Gastroesophageal sphincter (tissue), 4 donors: ENCODE data around the gene MMP7. TPM values are rescaled to one million over a fixed set of nuclear protein-coding genes. Genes with fewer than 3 reads are reported as not detected.

Source experiments
- ATAC-seq: fragments of 150-250 bp; one replicate; pipeline ENCODE4 v1.9.1; 2016; ENCODE audit warnings: mild to moderate bottlenecking, moderate library complexity
- H3K27ac ChIP-seq, 4 donors: fragments of 200-600 bp; sonication (generic) in 3 of 4; 1 replicate in 3 of 4; 2 replicates in 1 of 4; pipeline ENCODE4 v1.5.1; 2016 to 2019
- H3K27me3 ChIP-seq: fragments of 200-600 bp; sonication (generic); one replicate; pipeline ENCODE4 v1.5.1; 2019
- H3K36me3 ChIP-seq, 2 donors: fragments of 200-600 bp; sonication (generic); one replicate each; pipeline ENCODE4 v1.5.1; 2019; ENCODE audit warnings: control low read depth in 1 of 2
- H3K4me1 ChIP-seq, 3 donors: fragments of 200-600 bp; sonication (generic); 1 replicate in 2 of 3; 2 replicates in 1 of 3; pipeline ENCODE4 v1.5.1; 2016 to 2019; ENCODE audit warnings: control low read depth in 2 of 3
- H3K4me3 ChIP-seq, 2 donors: fragments of 200-600 bp; sonication (generic); one replicate each; pipeline ENCODE4 v1.5.1; 2019; ENCODE audit warnings: mild to moderate bottlenecking in 1 of 2, moderate library complexity in 1 of 2
- H3K9me3 ChIP-seq, 3 donors: fragments of 200-600 bp; sonication (generic); one replicate each; pipeline ENCODE4 v1.5.1; 2017 to 2019; ENCODE audit warnings: control low read depth in 2 of 3
- EP300 ChIP-seq: sonication (generic); formaldehyde crosslinking; IDR thresholded peaks from one replicate; pipeline ENCODE4 v1.6.1; 2017; ENCODE audit warnings: antibody characterized with exemption, mild to moderate bottlenecking
- POLR2A ChIP-seq, 2 donors: fragments of 450-650 bp; IDR thresholded peaks; one replicate each; pipeline ENCODE4 v1.6.1; 2017; ENCODE audit warnings: antibody characterized with exemption in 2 of 2, mild to moderate bottlenecking in 2 of 2, moderate library complexity in 1 of 2
- POLR2AphosphoS5 ChIP-seq: sonication (generic); formaldehyde crosslinking; IDR thresholded peaks from one replicate; pipeline ENCODE4 v1.6.1; 2017; ENCODE audit warnings: antibody characterized with exemption
- WGBS, 2 donors: methylation state at CpG; one replicate each; pipeline ENCODE4 v1.1.5; 2018; ENCODE audit warnings: low coverage in 1 of 2; 5-methylcytosine and 5-hydroxymethylcytosine counted together
- total RNA-seq, 4 donors: library from RNA; depleted of rRNA; stranded (reverse); fragments of >200 nt; gene quantifications; one replicate each; pipeline ENCODE4 v1.1.0, GENCODE V29; 2016
- TF ChIP-seq, protein P1 (sequence below), 4 experiments: fragments of 200-600 bp in 2 of 4; fragments of 450-650 bp in 2 of 4; sonication (generic) in 1 of 4; IDR thresholded peaks; one replicate each; pipeline ENCODE4 v1.5.1; 2017 to 2019; ENCODE audit warnings: antibody characterized with exemption in 4 of 4, mild to moderate bottlenecking in 2 of 4, moderate library complexity in 2 of 4

The MMP7 gene
- total RNA-seq, 4 donors from 2014 or later = 36.7 TPM; not detected in 3

DNA sequence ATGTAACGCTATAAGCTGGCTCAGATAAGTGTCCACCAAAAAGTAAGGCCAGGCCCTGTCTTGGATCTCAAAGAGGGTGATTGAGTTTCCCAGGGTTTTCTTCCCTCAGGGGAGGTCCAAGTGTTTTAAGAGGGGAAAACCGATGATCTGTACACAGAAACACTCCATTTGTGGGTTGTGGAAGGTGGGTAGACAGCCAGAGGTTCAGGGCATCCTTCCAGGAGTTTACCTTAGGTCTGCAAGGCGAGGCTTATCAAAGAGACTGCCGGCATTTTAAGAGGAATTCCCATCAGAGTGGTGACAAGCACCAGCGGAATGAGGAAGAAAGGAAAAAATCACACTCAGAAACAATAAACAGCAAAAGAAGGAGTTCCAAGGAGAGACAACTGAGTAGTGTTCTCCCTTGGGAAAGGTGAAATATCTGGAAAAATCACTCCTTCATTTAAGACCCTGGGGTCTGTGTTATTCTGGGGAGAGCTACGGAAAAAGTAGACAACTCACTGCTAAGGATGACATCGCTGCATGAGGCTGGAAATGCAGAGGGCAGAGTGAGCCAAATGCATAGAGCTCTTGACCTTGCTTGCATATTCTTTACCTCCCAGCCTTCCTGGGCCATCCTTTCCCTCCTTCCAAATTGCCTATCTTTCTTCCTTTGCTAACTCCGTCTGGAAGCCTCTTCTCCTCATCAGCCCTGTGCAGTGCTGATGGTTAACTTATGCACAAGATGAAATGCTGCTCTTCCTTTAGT, 22.1 kb upstream of the MMP7 start:
- 60 to 62% methylated on average over 6 to 8 of the region's 8 CpGs for WGBS, 2 donors
- no peaks in the 10 kb centered on the region for H3K36me3 ChIP-seq
- no peak for TF ChIP-seq POLR2A (IDR thresholded peaks at IDR 0.05)
- TF ChIP-seq, protein P1, sequence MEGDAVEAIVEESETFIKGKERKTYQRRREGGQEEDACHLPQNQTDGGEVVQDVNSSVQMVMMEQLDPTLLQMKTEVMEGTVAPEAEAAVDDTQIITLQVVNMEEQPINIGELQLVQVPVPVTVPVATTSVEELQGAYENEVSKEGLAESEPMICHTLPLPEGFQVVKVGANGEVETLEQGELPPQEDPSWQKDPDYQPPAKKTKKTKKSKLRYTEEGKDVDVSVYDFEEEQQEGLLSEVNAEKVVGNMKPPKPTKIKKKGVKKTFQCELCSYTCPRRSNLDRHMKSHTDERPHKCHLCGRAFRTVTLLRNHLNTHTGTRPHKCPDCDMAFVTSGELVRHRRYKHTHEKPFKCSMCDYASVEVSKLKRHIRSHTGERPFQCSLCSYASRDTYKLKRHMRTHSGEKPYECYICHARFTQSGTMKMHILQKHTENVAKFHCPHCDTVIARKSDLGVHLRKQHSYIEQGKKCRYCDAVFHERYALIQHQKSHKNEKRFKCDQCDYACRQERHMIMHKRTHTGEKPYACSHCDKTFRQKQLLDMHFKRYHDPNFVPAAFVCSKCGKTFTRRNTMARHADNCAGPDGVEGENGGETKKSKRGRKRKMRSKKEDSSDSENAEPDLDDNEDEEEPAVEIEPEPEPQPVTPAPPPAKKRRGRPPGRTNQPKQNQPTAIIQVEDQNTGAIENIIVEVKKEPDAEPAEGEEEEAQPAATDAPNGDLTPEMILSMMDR (IDR thresholded peaks at IDR 0.05) = no peak
- no peak for TF ChIP-seq POLR2AphosphoS5
- TF ChIP-seq EP300 = no peak
- no peaks in the 10 kb centered on the region for H3K27me3 ChIP-seq
- no peak overlapping the region for H3K4me3 ChIP-seq
- H3K4me1 ChIP-seq = no peaks in the 10 kb centered on the region
- no peak overlapping the region for H3K27ac ChIP-seq
- no peaks in the 10 kb centered on the region for H3K9me3 ChIP-seq
- ATAC-seq = no peak

- H3K9me3 ChIP-seq = no peaks in the 10 kb centered on the region
- WGBS, 2 donors = 72 to 76% methylated on average over 2 of the region's 2 CpGs
- no peaks in the 10 kb centered on the region for H3K4me1 ChIP-seq
- H3K36me3 ChIP-seq = no peaks in the 10 kb centered on the region
- ATAC-seq = no peak
- no peak overlapping the region for H3K27ac ChIP-seq
- TF ChIP-seq POLR2AphosphoS5 (no peak), POLR2A (IDR thresholded peaks at IDR 0.05) (no peak), EP300 (no peak)
- TF ChIP-seq, protein P1 (IDR thresholded peaks at IDR 0.05) = no peak
- no peaks in the 10 kb centered on the region for H3K27me3 ChIP-seq
- H3K4me3 ChIP-seq = no peak overlapping the region
Observed at GRCh38 chr11:102552020-102552419, 21.5 kb upstream of the MMP7 start.

- no peak for ATAC-seq
- Histone ChIP-seq H3K36me3 (no peaks in the 10 kb centered on the region), H3K4me1 (no peaks in the 10 kb centered on the region), H3K27me3 (no peaks in the 10 kb centered on the region), H3K27ac (no peak overlapping the region), H3K9me3 (no peaks in the 10 kb centered on the region), H3K4me3 (no peak overlapping the region)
- 53 to 63% methylated on average over 3 to 6 of the region's 6 CpGs for WGBS, 2 donors
- TF ChIP-seq POLR2AphosphoS5 = no peak
Observed at GRCh38 chr11:102551169-102551781, 20.7 kb upstream of the MMP7 start.

DNA sequence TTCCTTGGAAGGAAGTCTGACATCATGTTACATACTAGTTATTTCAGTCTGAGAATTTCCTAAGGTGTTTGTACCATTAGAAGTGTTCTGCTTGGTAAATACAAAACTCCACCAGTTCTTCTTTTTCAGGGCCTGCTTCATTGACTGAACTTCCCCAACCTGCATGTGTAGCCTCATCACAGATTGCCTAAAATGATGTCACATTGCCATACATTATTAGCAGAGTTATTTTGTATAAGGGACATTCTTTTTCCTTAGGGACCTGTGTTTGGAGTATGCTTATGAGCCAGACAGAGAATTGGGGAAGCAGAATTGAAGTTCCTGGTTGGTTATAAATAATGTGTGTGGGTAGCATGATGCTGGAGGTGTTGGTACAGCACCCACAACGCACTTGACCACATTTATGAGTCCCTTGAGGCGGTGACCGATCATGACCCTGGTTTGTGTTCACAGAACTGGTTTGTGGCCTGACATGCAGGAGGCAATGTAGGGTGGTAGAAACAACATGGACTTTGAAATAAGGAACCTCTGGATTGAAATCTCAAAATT, 16.4 kb upstream of the MMP7 start:
- Histone ChIP-seq H3K4me3 (no peak overlapping the region), H3K4me1 (no peaks in the 10 kb centered on the region), H3K9me3 (no peaks in the 10 kb centered on the region), H3K27ac (no peak overlapping the region), H3K27me3 (no peaks in the 10 kb centered on the region), H3K36me3 (no peaks in the 10 kb centered on the region)
- no peak for ATAC-seq
- TF ChIP-seq, protein P1 (IDR thresholded peaks at IDR 0.05) = no peak
- TF ChIP-seq POLR2AphosphoS5 (no peak), POLR2A (IDR thresholded peaks at IDR 0.05) (no peak), EP300 (no peak)
- 63 to 79% methylated on average over 3 of the region's 3 CpGs for WGBS, 2 donors

- no peak for ATAC-seq
- 64 to 68% methylated on average over 4 of the region's 4 CpGs for WGBS, 2 donors
- no peaks in the 10 kb centered on the region for H3K4me1 ChIP-seq
- no peak for TF ChIP-seq POLR2A (IDR thresholded peaks at IDR 0.05)
- TF ChIP-seq, protein P1 (IDR thresholded peaks at IDR 0.05) = no peak
- no peak for TF ChIP-seq EP300
- no peak for TF ChIP-seq POLR2AphosphoS5
- no peaks in the 10 kb centered on the region for H3K9me3 ChIP-seq
- H3K27me3 ChIP-seq = no peaks in the 10 kb centered on the region
- no peaks in the 10 kb centered on the region for H3K36me3 ChIP-seq
- H3K27ac ChIP-seq = no peak overlapping the region
- no peak overlapping the region for H3K4me3 ChIP-seq
Observed at GRCh38 chr11:102546427-102546826, 15.9 kb upstream of the MMP7 start.
